GM12878 (cell line): ENCODE data around the gene CLDN4. TPM values are rescaled to one million over a fixed set of nuclear protein-coding genes. Genes with fewer than 3 reads are reported as not detected.

ENCODE experiments used
- ATAC-seq: fragments of 200-7000 bp; cut with Tn5 transposase; 3 replicates; pipeline ENCODE4 v1.9.1; 2020; ENCODE audit warnings: mild to moderate bottlenecking, moderate library complexity
- BruUV-seq: library from RNA; stranded (reverse); fragments of 400-500 nt; replicated peaks from 2 replicates; lab custom pipeline; 2021; lab: Mats Ljungman, UMichigan
- CTCF ChIA-PET: fragments of 300-600 bp; sonication (Branson Sonifier 250); formaldehyde crosslinking; extraction: SDS; loops from one replicate; lab custom pipeline; 2021; ENCODE audit warnings: inconsistent platforms; lab: Yijun Ruan, JAX
- POLR2A ChIA-PET: fragments of 350-600 bp; formaldehyde crosslinking; extraction: SDS; loops from one replicate; lab custom pipeline; 2021; ENCODE audit warnings: inconsistent platforms; lab: Charles Lee
- RAD21 ChIA-PET: fragments of 300-600 bp; sonication (Branson Sonifier 250); formaldehyde crosslinking; loops from one replicate; lab custom pipeline; 2023; ENCODE audit warnings: antibody characterized with exemption; ENCODE audit not compliant: unreplicated experiment; lab: Charles Lee
- SMC1A ChIA-PET: fragments of 300-600 bp; sonication (Branson Sonifier 250); formaldehyde crosslinking; loops from one replicate; lab custom pipeline; 2023; ENCODE audit not compliant: unreplicated experiment, uncharacterized antibody; lab: Charles Lee
- DNase-seq: peaks from one replicate; pipeline ENCODE4 v3.0.0-alpha.2; 2011; ENCODE audit warnings: low read depth, low spot score
- FAIRE-seq: peaks from 3 replicates; lab custom pipeline; 2011; peaks lifted over from hg19 to GRCh38; lab: Jason Lieb, UNC
- H2AFZ ChIP-seq: 2 replicates; pipeline ENCODE4 v1.6.0; 2011; ENCODE audit warnings: low read depth, low read length, control low read depth; ENCODE audit not compliant: control insufficient read depth
- H3K27ac ChIP-seq: 2 replicates; pipeline ENCODE4 v1.5.1; 2011; ENCODE audit warnings: control low read depth; ENCODE audit not compliant: control insufficient read depth, insufficient read depth
- H3K27me3 ChIP-seq, 2 experiments: replicated peaks in 1 of 2; 2 replicates each; pipeline versions ENCODE4 v1.6.0 to v1.6.1; 2011; ENCODE audit warnings: low read length in 1 of 2; ENCODE audit not compliant: control insufficient read depth in 2 of 2, insufficient read depth in 2 of 2
- H3K36me3 ChIP-seq, 2 experiments: 2 replicates each; pipeline ENCODE4 v1.5.1; 2011; ENCODE audit warnings: low read length in 1 of 2; ENCODE audit not compliant: control insufficient read depth in 2 of 2, insufficient read depth in 2 of 2
- H3K4me1 ChIP-seq: 2 replicates; pipeline ENCODE4 v1.6.1; 2011; ENCODE audit warnings: mild to moderate bottlenecking, low read length, moderate library complexity, mixed read lengths; ENCODE audit not compliant: control insufficient read depth, insufficient read depth
- H3K4me2 ChIP-seq: 2 replicates; pipeline ENCODE4 v1.6.0; 2011; ENCODE audit warnings: control low read depth; ENCODE audit not compliant: control insufficient read depth, insufficient read depth
- H3K4me3 ChIP-seq: fragments of 200-600 bp; sonication (generic); 2 replicates; pipeline ENCODE4 v1.5.1; 2016
- H3K79me2 ChIP-seq: 2 replicates; pipeline ENCODE4 v1.6.0; 2011; ENCODE audit warnings: low read length; ENCODE audit not compliant: control insufficient read depth, insufficient read depth
- H3K9ac ChIP-seq: 2 replicates; pipeline ENCODE4 v1.8.0; 2011; ENCODE audit warnings: low read length, control low read depth, mixed read lengths; ENCODE audit not compliant: control insufficient read depth, insufficient read depth
- H3K9me3 ChIP-seq: replicated peaks from 3 replicates; pipeline ENCODE4 v1.5.1; 2011; ENCODE audit warnings: mild to moderate bottlenecking, low read length; ENCODE audit not compliant: control insufficient read depth, insufficient read depth
- H4K20me1 ChIP-seq: 2 replicates; pipeline ENCODE4 v1.6.0; 2011; ENCODE audit not compliant: control insufficient read depth, insufficient read depth
- CHD1 ChIP-seq: IDR thresholded peaks from 2 replicates; pipeline ENCODE4 v1.6.1; 2012; ENCODE audit warnings: low read depth, low read length, improper control_type of control experiment
- CHD2 ChIP-seq: IDR thresholded peaks from 2 replicates; pipeline ENCODE4 v1.6.1; 2011; ENCODE audit warnings: low read depth, low read length, improper control_type of control experiment, borderline replicate concordance
- DPF2 ChIP-seq: fragments of 450-650 bp; IDR thresholded peaks from 2 replicates; pipeline ENCODE4 v1.6.1; 2017; ENCODE audit warnings: mild to moderate bottlenecking
- EED ChIP-seq: sonication (generic); IDR thresholded peaks from 2 replicates; pipeline ENCODE4 v1.6.1; 2016; ENCODE audit warnings: antibody characterized with exemption, low read depth
- EP300 ChIP-seq, 2 experiments: fragments of 150-350 bp in 1 of 2; IDR thresholded peaks; 2 replicates each; pipeline ENCODE4 v1.6.1; 2011 to 2012; ENCODE audit warnings: low read depth in 2 of 2, low read length in 2 of 2, borderline replicate concordance in 1 of 2, improper control_type of control experiment in 1 of 2, inconsistent platforms in 1 of 2; ENCODE audit not compliant: control insufficient read depth in 1 of 2
- ESRRA ChIP-seq: IDR thresholded peaks from 2 replicates; pipeline ENCODE4 v1.6.1; 2012; ENCODE audit warnings: mild to moderate bottlenecking, low read length, improper control_type of control experiment
- IKZF1 ChIP-seq: fragments of 450-650 bp; conservative IDR thresholded peaks from 2 replicates; pipeline ENCODE4 v1.6.1; 2017; ENCODE audit warnings: antibody characterized with exemption, mild to moderate bottlenecking
- KAT2A ChIP-seq: conservative IDR thresholded peaks from 2 replicates; pipeline ENCODE4 v1.6.1; 2011; ENCODE audit warnings: low read depth, low read length; ENCODE audit not compliant: control insufficient read depth
- NFIC ChIP-seq: IDR thresholded peaks from 2 replicates; pipeline ENCODE4 v1.6.1; 2012; ENCODE audit warnings: low read depth, mild to moderate bottlenecking, inconsistent platforms, low read length, moderate library complexity
- RUNX3 ChIP-seq: IDR thresholded peaks from 2 replicates; pipeline ENCODE4 v1.6.1; 2012; ENCODE audit warnings: low read length, inconsistent platforms
- SMARCA5 ChIP-seq: fragments of 450-650 bp; IDR thresholded peaks from 2 replicates; pipeline ENCODE4 v1.6.1; 2017; ENCODE audit warnings: mild to moderate bottlenecking
- STAT3 ChIP-seq: IDR thresholded peaks from 2 replicates; pipeline ENCODE4 v1.6.1; 2011; ENCODE audit warnings: low read depth, low read length, improper control_type of control experiment
- TCF7 ChIP-seq: IDR thresholded peaks from 2 replicates; pipeline ENCODE4 v1.6.1; 2014; ENCODE audit warnings: antibody characterized with exemption, borderline replicate concordance
- ZNF217 ChIP-seq: fragments of 450-650 bp; IDR thresholded peaks from 2 replicates; pipeline ENCODE4 v1.6.1; 2017; ENCODE audit warnings: antibody characterized with exemption, mild to moderate bottlenecking
- WGBS: methylation state at CpG from one replicate; pipeline ENCODE4 v1.1.6; 2016; ENCODE audit warnings: low lambda C conversion rate; ENCODE audit not compliant: insufficient replicate concordance, insufficient coverage; ENCODE audit errors: missing lambda C conversion rate; 5-methylcytosine and 5-hydroxymethylcytosine counted together
- in situ Hi-C: fragments of 300-500 bp; cut with MboI; formaldehyde crosslinking; loops from 9 replicates; pipeline ENCODE4 v1.14.3; 2018; ENCODE audit warnings: mixed read lengths
- intact Hi-C: fragments of 100-400 bp; cut with micrococcal nuclease; formaldehyde crosslinking; loops from one replicate; pipeline ENCODE4 v1.14.2; 2022; ENCODE audit not compliant: unreplicated experiment
- polyA plus RNA-seq, 11 experiments: library from polyadenylated mRNA; depleted of rRNA in 4 of 11; unstranded in 6 of 11; stranded (reverse) in 5 of 11; fragments of >200 nt; fragmentation: Nextera tagmentation in 4 of 11; fragmentation: Illumina TruSeq in 1 of 11; extraction: Ambion mirVana in 4 of 11; extraction: Trizol in 1 of 11; gene quantifications; 1 replicate in 1 of 11; 2 replicates in 10 of 11; pipeline versions ENCODE4 v1.2.1 to v1.2.3, GENCODE V29; 2011 to 2016; ENCODE audit warnings: inconsistent platforms in 2 of 11, missing spikeins in 2 of 11, low read depth in 1 of 11
- total RNA-seq, 4 experiments: library from RNA; depleted of rRNA in 3 of 4; stranded (reverse); fragments of >200 nt in 3 of 4; fragmentation: Illumina TruSeq in 1 of 4; extraction: Trizol in 1 of 4; gene quantifications; 2 replicates each; pipeline versions ENCODE4 v1.2.1 to v1.2.3, GENCODE V29; 2013 to 2021
- TF ChIP-seq, protein P1 (sequence below): IDR thresholded peaks from 2 replicates; pipeline ENCODE4 v1.6.1; 2012; ENCODE audit warnings: low read depth, low read length, improper control_type of control experiment
- TF ChIP-seq, protein P2 (sequence below): fragments of 450-650 bp; IDR thresholded peaks from 2 replicates; pipeline ENCODE4 v1.6.1; 2017; ENCODE audit warnings: low read depth, mild to moderate bottlenecking, moderate library complexity
- TF ChIP-seq, protein P3 (sequence below): IDR thresholded peaks from 2 replicates; pipeline ENCODE4 v1.6.1; 2011; ENCODE audit warnings: mild to moderate bottlenecking, low read depth, low read length, moderate library complexity; ENCODE audit not compliant: insufficient replicate concordance
- TF ChIP-seq, protein P4 (sequence below): fragments of 450-650 bp; formaldehyde crosslinking; IDR thresholded peaks from 2 replicates; pipeline ENCODE4 v1.4.0; 2022; ENCODE audit warnings: mild to moderate bottlenecking, moderate library complexity

Gene CLDN4
- total and polyA plus RNA-seq, 10 of the 15 experiments (the other 5 are each of a cell fraction or from before 2014, with no cell fraction given), result 0.04 to 0.38 (median 0.06) TPM; not detected in 6

DNA sequence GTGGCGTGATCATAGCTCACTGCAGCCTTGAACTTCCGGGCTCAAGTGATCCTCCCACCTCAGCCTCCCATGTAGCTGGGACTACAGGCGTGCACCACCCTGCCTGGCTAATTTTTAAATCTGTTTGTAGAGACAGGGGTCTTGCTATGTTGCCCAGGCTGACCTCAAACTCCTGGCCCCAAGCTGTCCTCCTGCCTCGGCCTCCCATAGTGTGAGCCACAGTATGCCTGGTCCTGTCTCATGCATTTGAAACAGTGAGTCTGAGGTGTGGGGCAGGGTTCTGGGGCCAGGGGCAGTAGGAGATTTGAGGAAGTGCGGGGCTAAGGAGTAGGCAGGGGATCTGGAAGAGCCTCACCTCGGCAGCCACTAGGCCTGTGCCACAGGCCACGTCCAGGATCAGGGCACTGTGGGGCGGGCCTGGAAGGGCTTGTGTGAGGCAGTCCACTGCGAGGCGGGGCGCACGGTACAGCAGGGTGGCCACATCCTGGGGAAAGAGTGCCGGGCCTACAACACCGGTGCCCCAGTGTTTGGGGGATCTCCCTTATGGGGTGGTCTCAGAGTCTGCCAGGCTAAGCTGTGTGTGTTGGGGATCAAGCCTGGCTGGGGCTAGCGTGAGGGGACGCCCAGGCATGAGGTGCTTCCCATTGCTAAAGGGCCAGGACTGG is 10.1 kb downstream of the CLDN4 start:
- DNase-seq (no peak), FAIRE-seq (no peak), ATAC-seq (no peak)
- WGBS, result 77% methylated on average over 15 of the region's 16 CpGs
- RAD21 ChIA-PET, result no interaction called here
- intact Hi-C loops, result no loop called here
- SMC1A ChIA-PET, result no interaction called here
- peaks cover 11% of the 10 kb centered on the region for H3K4me1 ChIP-seq
- in situ Hi-C loops, result no loop called here
- H3K9ac ChIP-seq, result no peak overlapping the region
- no peaks in the 10 kb centered on the region for H3K9me3 ChIP-seq
- no peak overlapping the region for H3K4me2 ChIP-seq
- POLR2A ChIA-PET, result no interaction called here
- H3K27me3 ChIP-seq, result no peaks in the 10 kb centered on the region
- H3K79me2 ChIP-seq, result no peaks in the 10 kb centered on the region
- BruUV-seq, result no TSS peak
- no peaks in the 10 kb centered on the region for H4K20me1 ChIP-seq
- H3K36me3 ChIP-seq, result no peaks in the 10 kb centered on the region
- no peak overlapping the region for H3K27ac ChIP-seq
- CTCF ChIA-PET, result interaction anchor here (1.1 kb wide), 1 partner anchor 186 kb away, joined by 3 read pairs; no protein-coding TSS in a partner anchor
- H3K4me3 ChIP-seq, result no peak overlapping the region
- H2AFZ ChIP-seq, result no peak overlapping the region
- TF ChIP-seq DPF2 (no peak), RUNX3 (no peak), CHD2 (no peak), CHD1 (no peak), EED (no peak), ZNF217 (no peak), STAT3 (no peak), TCF7 (no peak), NFIC (no peak), EP300 (IDR thresholded peaks at IDR 0.05; ENCODE audit: borderline replicate concordance in 1 of 2, control insufficient read depth in 1 of 2, low read depth in 2 of 2, low read length in 2 of 2) (no peak), SMARCA5 (no peak), ESRRA (no peak), IKZF1 (no peak), KAT2A (no peak)
- TF ChIP-seq, protein P1, sequence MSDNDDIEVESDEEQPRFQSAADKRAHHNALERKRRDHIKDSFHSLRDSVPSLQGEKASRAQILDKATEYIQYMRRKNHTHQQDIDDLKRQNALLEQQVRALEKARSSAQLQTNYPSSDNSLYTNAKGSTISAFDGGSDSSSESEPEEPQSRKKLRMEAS, result no peak
- TF ChIP-seq, protein P2, sequence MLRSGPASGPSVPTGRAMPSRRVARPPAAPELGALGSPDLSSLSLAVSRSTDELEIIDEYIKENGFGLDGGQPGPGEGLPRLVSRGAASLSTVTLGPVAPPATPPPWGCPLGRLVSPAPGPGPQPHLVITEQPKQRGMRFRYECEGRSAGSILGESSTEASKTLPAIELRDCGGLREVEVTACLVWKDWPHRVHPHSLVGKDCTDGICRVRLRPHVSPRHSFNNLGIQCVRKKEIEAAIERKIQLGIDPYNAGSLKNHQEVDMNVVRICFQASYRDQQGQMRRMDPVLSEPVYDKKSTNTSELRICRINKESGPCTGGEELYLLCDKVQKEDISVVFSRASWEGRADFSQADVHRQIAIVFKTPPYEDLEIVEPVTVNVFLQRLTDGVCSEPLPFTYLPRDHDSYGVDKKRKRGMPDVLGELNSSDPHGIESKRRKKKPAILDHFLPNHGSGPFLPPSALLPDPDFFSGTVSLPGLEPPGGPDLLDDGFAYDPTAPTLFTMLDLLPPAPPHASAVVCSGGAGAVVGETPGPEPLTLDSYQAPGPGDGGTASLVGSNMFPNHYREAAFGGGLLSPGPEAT, result no peak
- TF ChIP-seq, protein P3, sequence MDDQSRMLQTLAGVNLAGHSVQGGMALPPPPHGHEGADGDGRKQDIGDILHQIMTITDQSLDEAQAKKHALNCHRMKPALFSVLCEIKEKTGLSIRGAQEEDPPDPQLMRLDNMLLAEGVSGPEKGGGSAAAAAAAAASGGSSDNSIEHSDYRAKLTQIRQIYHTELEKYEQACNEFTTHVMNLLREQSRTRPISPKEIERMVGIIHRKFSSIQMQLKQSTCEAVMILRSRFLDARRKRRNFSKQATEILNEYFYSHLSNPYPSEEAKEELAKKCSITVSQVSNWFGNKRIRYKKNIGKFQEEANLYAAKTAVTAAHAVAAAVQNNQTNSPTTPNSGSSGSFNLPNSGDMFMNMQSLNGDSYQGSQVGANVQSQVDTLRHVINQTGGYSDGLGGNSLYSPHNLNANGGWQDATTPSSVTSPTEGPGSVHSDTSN, result no peak
- TF ChIP-seq, protein P4, sequence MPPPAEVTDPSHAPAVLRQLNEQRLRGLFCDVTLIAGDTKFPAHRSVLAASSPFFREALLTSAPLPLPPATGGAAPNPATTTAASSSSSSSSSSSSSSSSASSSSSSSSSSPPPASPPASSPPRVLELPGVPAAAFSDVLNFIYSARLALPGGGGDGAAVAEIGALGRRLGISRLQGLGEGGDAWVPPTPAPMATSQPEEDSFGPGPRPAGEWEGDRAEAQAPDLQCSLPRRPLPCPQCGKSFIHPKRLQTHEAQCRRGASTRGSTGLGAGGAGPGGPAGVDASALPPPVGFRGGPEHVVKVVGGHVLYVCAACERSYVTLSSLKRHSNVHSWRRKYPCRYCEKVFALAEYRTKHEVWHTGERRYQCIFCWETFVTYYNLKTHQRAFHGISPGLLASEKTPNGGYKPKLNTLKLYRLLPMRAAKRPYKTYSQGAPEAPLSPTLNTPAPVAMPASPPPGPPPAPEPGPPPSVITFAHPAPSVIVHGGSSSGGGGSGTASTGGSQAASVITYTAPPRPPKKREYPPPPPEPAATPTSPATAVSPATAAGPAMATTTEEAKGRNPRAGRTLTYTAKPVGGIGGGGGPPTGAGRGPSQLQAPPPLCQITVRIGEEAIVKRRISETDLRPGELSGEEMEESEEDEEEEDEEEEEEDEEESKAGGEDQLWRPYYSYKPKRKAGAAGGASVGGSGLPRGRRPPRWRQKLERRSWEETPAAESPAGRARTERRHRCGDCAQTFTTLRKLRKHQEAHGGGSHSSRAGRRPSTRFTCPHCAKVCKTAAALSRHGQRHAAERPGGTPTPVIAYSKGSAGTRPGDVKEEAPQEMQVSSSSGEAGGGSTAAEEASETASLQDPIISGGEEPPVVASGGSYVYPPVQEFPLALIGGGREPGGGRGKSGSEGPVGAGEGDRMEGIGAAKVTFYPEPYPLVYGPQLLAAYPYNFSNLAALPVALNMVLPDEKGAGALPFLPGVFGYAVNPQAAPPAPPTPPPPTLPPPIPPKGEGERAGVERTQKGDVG (CRISPR knock-in tag), result no peak
